ENCODE data around the gene PKN1. TPM values are rescaled to one million over a fixed set of nuclear protein-coding genes. Genes with fewer than 3 reads are reported as not detected.

Gene PKN1
- total and polyA plus RNA-seq, 9 of the 15 experiments (the other 6 are each of a cell fraction or from before 2014, with no cell fraction given) = 0.30 to 228 (median 77.5) TPM

GRCh38 chr19:14517840-14518505 lies 84.9 kb downstream of the PKN1 start, which contains the start of gene DNAJB1 (continued):
- TF ChIP-seq SNRNP70 (optimal IDR thresholded peaks at IDR 0.05; ENCODE audit: low read depth, low read length) (no peak), KLF10 (CRISPR knock-in tag; IDR thresholded peaks at IDR 0.05) (no peak), RAD51 (IDR thresholded peaks at IDR 0.05; ENCODE audit: borderline replicate concordance, low read depth) (no peak), GABPB2 (CRISPR knock-in tag; conservative IDR thresholded peaks at IDR 0.05) (no peak), PHTF2 (CRISPR knock-in tag; IDR thresholded peaks at IDR 0.05) (no peak; the same call in 1 of the 2 replicates), ZNF354B (CRISPR knock-in tag; IDR thresholded peaks at IDR 0.05) (no peak), ZNF436 (CRISPR knock-in tag; IDR thresholded peaks at IDR 0.05) (no peak), RBM22 (IDR thresholded peaks at IDR 0.05; ENCODE audit: low read depth, low read length, poor library complexity, severe bottlenecking) (peak; percentile 87), SUPT5H (IDR thresholded peaks at IDR 0.05) (peak; percentile 96), ZBTB43 (CRISPR knock-in tag; IDR thresholded peaks at IDR 0.05) (no peak), RFX5 (IDR thresholded peaks at IDR 0.05; ENCODE audit: low read depth, low read length) (no peak), TBP (optimal IDR thresholded peaks at IDR 0.05; ENCODE audit: low read depth, low read length) (peak; percentile 95), MEIS2 (IDR thresholded peaks at IDR 0.05; ENCODE audit: partially characterized antibody) (peak; percentile 2), KLF6 (CRISPR knock-in tag; IDR thresholded peaks at IDR 0.05; ENCODE audit: borderline replicate concordance) (no peak), ZNF324 (CRISPR knock-in tag; IDR thresholded peaks at IDR 0.05) (no peak; the same call in 1 of the 2 replicates), ATF7 (IDR thresholded peaks at IDR 0.05) (no peak), JUN (IDR thresholded peaks at IDR 0.05; ENCODE audit: borderline replicate concordance, low read depth, low read length) (no peak), JUN (CRISPR knock-in tag; IDR thresholded peaks at IDR 0.05; ENCODE audit: borderline replicate concordance) (no peak), ZNF511 (CRISPR knock-in tag; IDR thresholded peaks at IDR 0.05) (peak; percentile 93), ZNF76 (CRISPR knock-in tag; IDR thresholded peaks at IDR 0.05; ENCODE audit: borderline replicate concordance) (no peak), THRAP3 (IDR thresholded peaks at IDR 0.05; ENCODE audit: borderline replicate concordance) (no peak), TCFL5 (CRISPR knock-in tag; conservative IDR thresholded peaks at IDR 0.05) (no peak), EWSR1 (IDR thresholded peaks at IDR 0.05; ENCODE audit: borderline replicate concordance, low read depth, partially characterized antibody) (no peak), CBX3 (IDR thresholded peaks at IDR 0.05; ENCODE audit: borderline replicate concordance in 1 of 2, low read length in 2 of 2) (no peak), RBBP5 (IDR thresholded peaks at IDR 0.05; ENCODE audit: borderline replicate concordance, insufficient read depth, low read length, poor library complexity, severe bottlenecking) (peak; percentile 79)
